Activated CD4-positive, alpha-beta T cell treated with anti-CD3 and anti-CD28 coated beads, Interleukin-2, Interleukin-4, amounts not matched to agents 100 ng/mL and 50 ng/mL, durations not matched to agents 16 hours and 8 hours (primary cell): ENCODE data around the gene NR5A1.

Source experiments
- DNase-seq: peaks from one replicate; pipeline ENCODE4 v3.0.0-alpha.2; 2020; ENCODE audit warnings: low spot score

NR5A1 gene

GRCh38 chr9:124439686-124440243 lies 67.4 kb downstream of the NR5A1 start:
- DNase-seq = no peak

- no peak for DNase-seq
These were observed 68.1 kb downstream of the NR5A1 start for GRCh38 chr9:124439086-124439485.

GRCh38 chr9:124438091-124438490 lies 69.1 kb downstream of the NR5A1 start:
- DNase-seq = no peak

- no peak for DNase-seq
These were observed 70.1 kb downstream of the NR5A1 start for GRCh38 chr9:124437086-124437485.

- no peak for DNase-seq
These were observed 70.9 kb downstream of the NR5A1 start for GRCh38 chr9:124436320-124436719.
